Adrenal gland (tissue), 5 donors: ENCODE data around the gene COG1.

Experiments used
- CTCF ChIP-seq, 6 experiments: fragments of 450-650 bp in 4 of 6; fragments of 200-600 bp in 2 of 6; sonication (generic) in 1 of 6; IDR thresholded peaks; 1 replicate in 5 of 6; 2 replicates in 1 of 6; pipeline versions ENCODE4 v1.5.1 to v1.8.0; 2016 to 2021; ENCODE audit warnings: antibody characterized with exemption in 6 of 6, mild to moderate bottlenecking in 2 of 6, moderate library complexity in 1 of 6
- POLR2A ChIP-seq, 2 donors: fragments of 450-650 bp; IDR thresholded peaks; one replicate each; pipeline ENCODE4 v1.6.1; 2017; ENCODE audit warnings: antibody characterized with exemption in 2 of 2, mild to moderate bottlenecking in 2 of 2, moderate library complexity in 1 of 2
- donor health status: DM: no; HTN: no; CAD: no.

- no peak for TF ChIP-seq CTCF (IDR thresholded peaks at IDR 0.05)
- TF ChIP-seq POLR2A (IDR thresholded peaks at IDR 0.05): no peak
Observed at GRCh38 chr17:73194514-73195222, 1.8 kb downstream of the COG1 start.
